ENCODE data around the gene PDIA5.
A peak's percentile ranks its signal among the peaks of the same experiment; 100 is the strongest.

PDIA5 gene

DNA sequence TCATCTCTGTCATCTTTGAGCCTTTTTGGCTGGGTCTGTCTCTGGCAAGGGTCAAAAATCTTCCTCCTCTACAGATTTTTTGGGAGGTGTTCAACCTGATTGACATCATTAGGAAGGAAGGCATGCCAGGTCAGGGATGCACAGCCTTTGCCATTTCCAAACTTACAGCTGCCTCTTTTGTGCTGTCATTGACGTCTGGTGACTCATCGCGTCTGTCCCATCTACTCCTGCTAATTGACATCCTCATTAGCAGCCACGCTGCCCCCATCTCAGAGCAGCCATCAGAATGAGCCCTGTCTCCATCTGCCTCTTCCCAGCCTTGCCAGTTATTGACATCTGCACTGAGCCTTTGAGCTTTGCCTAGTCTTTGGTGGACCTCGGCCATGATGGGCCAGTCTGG is 53.0 kb downstream of the PDIA5 start:
- DNase-seq (ENCODE audit: low read depth) = no peak

GRCh38 chr3:123120573-123120972 is 53.7 kb downstream of the PDIA5 start:
- DNase-seq (ENCODE audit: low read depth) = no peak

DNA sequence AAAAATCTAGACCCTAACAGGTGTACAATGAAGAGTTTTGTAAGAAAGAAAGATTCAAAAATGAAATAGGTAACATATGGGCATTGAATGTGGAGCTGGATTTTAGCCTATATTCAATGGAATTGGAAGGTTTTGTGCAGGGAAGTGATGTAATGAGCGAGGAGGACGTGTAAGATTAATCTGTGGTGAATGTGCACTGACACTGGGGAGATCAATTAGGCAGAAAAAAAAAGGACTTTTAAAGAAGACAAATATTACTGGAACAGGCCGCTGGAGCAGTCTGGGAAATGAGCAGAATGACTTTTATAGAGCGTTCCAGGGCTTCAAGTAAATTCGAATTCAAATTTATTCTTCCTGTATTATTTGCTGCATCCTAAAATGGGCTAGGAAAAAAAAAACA is 55.2 kb downstream of the PDIA5 start:
- no peak for DNase-seq (ENCODE audit: low read depth)

GRCh38 chr3:123122525-123123315 is 55.9 kb downstream of the PDIA5 start:
- DNase-seq (ENCODE audit: low read depth) = peak; percentile 21

GRCh38 chr3:123123716-123124616 is 57.1 kb downstream of the PDIA5 start:
- DNase-seq (ENCODE audit: low read depth) = no peak

DNA sequence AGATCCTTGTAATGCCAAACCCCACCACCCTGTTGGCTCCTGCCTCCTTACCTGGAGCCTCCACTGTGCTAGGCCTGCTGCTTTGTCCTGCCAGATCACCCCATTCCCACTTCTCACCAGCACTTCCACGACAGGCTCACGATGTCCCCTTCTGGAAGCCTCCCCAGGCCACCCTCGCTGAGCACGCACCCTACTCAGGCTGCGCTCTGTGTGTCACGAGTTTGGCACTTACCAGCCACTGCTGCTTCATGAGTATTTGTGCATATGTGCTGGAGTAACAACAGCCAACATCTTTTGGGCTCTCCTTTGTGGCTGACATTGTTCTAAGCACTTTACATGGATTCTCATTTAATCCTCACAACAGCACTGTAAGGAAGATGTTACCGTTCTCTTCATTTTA is 58.1 kb downstream of the PDIA5 start:
- DNase-seq (ENCODE audit: low read depth) = no peak

- no peak for DNase-seq (ENCODE audit: low read depth)
Measured at GRCh38 chr3:123126031-123126430, 59.2 kb downstream of the PDIA5 start.

GRCh38 chr3:123126653-123127052 is 59.8 kb downstream of the PDIA5 start:
- DNase-seq (ENCODE audit: low read depth) = no peak

- DNase-seq (ENCODE audit: low read depth) = no peak
Measured at GRCh38 chr3:123129092-123129491, 62.3 kb downstream of the PDIA5 start.

DNA sequence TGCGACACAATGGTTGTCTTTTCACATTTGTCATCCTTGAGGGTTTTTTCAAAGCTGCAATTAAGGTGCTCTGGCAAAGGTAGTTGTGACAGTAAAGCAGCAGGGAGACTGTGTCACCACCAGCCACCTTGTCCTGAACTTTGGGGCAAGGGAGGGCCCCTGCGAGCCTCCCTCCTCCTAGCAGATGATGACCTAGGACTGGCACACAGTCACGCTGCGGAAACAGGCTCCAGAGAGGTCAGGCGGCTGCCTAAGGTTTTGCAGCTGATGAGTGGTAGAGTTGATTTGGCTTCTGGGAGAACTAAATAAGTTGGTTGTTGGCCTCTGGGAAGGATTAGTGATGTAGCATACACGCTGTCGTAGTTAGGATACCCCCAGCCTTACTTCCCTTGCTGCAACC is 62.7 kb downstream of the PDIA5 start:
- no peak for DNase-seq (ENCODE audit: low read depth)

DNA sequence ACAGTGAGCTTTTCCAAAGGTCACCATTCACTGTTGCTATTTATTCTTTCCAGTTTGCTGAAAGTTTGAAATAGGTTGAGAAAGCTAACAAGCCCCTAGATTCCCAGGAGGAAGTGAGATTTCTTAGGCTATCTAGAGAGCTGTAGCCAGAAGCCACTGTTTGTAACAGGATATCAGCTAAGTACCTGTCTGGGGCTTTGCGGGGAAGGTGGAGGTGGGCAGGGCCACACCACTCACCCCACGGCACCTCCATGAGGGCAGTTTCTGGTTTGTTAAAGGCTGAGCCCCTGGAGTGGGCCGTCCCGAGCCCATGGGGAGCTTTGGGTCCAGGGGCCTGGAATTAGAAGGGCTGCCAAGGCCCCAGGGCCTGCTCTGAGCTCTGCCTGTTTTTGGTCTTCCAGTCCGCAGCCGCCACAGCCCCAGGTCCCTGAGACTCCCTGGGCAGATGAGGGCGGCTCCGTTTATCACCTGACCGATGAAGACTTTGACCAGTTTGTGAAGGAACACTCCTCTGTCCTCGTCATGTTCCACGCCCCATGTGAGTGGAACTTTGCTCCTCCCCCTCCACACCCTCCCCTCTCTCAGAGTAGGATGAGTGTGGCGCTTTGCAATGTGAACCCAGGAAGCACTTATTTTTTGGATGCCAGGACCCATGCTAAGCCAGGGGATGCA is 63.4 kb downstream of the PDIA5 start:
- no peak for DNase-seq (ENCODE audit: low read depth)

- DNase-seq (ENCODE audit: low read depth) = no peak
Measured at GRCh38 chr3:123134671-123135070, 67.8 kb downstream of the PDIA5 start.

DNA sequence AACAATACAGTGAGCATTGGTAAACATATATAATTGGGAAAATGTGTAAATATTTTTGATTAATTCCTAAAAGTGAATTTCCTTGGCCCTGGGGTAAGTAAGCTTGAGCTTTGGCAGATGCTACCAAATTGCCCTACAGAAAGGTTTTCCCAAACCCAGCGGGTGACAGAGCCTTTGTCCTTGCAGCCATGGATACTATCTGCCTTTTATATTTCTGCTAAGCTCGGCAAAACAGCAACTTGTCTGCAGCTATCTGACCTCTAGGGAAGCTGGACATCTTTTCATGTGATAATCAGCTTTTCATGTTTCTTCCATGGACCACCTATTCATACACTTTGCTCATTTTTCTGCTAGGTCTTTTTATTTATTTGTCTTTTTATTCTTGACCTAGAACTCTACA is 70.2 kb downstream of the PDIA5 start:
- no peak for DNase-seq (ENCODE audit: low read depth)

DNA sequence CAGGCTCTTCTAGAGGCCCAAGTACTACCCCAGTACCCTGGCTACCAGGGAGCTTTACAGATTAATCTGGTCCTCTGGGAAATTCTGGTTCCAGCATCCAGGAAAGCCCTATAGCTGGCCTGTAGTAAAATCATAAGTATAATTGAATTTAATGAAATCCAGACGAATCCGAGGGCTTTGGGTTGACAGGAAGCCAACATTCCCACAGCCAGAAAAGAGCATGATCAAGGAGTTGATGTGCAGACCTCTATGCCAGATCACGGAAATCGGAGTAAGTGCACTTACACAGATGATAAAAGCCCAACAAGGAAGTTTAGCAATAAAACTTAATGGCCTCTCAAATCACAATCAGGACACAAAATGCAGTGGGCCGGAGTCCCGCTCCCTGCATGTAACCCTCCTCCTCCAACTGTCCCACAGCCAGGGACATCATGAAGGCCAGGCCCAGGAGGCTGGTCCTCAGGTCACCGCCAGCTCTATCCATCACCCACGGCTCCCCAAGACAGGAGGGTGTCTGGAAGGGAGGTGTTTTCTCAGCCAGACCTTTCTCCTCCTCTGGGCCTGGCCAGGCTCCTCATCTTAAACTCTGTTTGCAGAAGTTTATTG is 72.1 kb downstream of the PDIA5 start:
- DNase-seq (ENCODE audit: low read depth) = peak; percentile 27

- DNase-seq (ENCODE audit: low read depth) = no peak
Measured at GRCh38 chr3:123139522-123139921, 72.7 kb downstream of the PDIA5 start.

GRCh38 chr3:123140550-123140949 is 73.7 kb downstream of the PDIA5 start:
- DNase-seq (ENCODE audit: low read depth) = no peak

DNA sequence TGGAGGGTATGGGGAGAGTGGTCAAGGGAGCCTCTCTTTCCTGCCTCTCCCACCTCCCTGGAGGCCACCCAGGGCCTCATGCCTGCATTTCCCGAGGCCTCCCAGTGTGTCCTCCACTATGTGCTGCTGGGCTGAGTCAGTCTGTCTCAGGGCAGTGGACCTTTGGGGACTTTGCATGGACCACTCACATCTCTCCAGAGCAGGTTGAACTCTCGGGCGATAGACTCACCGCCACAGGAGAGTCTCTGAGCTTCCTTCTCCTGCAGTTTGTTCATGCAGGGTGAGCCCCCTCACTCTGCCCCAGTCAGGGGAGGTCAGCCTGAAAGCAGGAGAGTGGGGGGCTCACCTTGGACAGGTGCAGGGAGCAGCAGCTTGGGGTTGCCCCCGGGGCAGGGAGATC is 74.5 kb downstream of the PDIA5 start:
- no peak for DNase-seq (ENCODE audit: low read depth)

- no peak for DNase-seq (ENCODE audit: low read depth)
Measured at GRCh38 chr3:123143669-123144411, 77.0 kb downstream of the PDIA5 start.

GRCh38 chr3:123147754-123148535 is 81.1 kb downstream of the PDIA5 start:
- no peak for DNase-seq (ENCODE audit: low read depth)

DNA sequence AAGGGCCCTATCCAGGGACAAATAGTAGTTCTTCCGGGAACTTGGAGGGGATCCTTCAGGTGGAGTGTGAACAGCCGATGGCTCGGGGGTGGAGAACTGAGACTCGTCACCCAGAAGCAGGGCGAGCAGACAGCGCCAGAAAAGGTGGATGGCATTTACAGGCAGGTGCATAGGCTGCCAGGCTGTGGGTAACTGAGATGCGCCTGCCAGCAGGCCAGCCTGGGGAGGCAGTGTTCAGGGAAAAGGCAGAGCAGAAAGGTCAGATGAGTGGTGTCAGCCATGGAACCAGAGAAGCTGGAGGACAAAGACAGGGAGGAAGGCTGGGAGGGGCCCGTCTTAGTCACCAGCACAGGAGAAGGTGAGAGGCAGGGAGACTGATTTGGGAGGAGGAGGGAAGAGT is 81.9 kb downstream of the PDIA5 start:
- no peak for DNase-seq (ENCODE audit: low read depth)

- DNase-seq (ENCODE audit: low read depth) = no peak
Measured at GRCh38 chr3:123149525-123149924, 82.7 kb downstream of the PDIA5 start.

Data from stromal cell of bone marrow (primary cell).